Ovary (tissue), 3 donors: Measurements from ENCODE around the gene OSBPL6.

Source experiments
- CTCF ChIP-seq, 3 donors: fragments of 450-650 bp in 2 of 3; fragments of 200-600 bp in 1 of 3; IDR thresholded peaks; one replicate each; pipeline versions ENCODE4 v1.5.1 to v1.8.0; 2016 to 2022; ENCODE audit warnings: antibody characterized with exemption in 3 of 3, mild to moderate bottlenecking in 1 of 3
- EP300 ChIP-seq: sonication (generic); formaldehyde crosslinking; IDR thresholded peaks from one replicate; pipeline ENCODE4 v1.6.1; 2017; ENCODE audit warnings: antibody characterized with exemption
- POLR2A ChIP-seq: fragments of 450-650 bp; IDR thresholded peaks from one replicate; pipeline ENCODE4 v1.6.1; 2017; ENCODE audit warnings: antibody characterized with exemption, mild to moderate bottlenecking, moderate library complexity
- donor health status: DM: no; HTN: no; CAD: no.

GRCh38 chr2:178365116-178365515, 170.8 kb downstream of the OSBPL6 start:
- no peak for TF ChIP-seq POLR2A
- TF ChIP-seq CTCF (IDR thresholded peaks at IDR 0.05): no peak
- TF ChIP-seq EP300: no peak
